ENCODE results near the gene ANO10. TPM values are rescaled to one million over a fixed set of nuclear protein-coding genes. Genes with fewer than 3 reads are reported as not detected.

Gene ANO10
- total RNA-seq, 1 donor = 7.1 TPM

DNA sequence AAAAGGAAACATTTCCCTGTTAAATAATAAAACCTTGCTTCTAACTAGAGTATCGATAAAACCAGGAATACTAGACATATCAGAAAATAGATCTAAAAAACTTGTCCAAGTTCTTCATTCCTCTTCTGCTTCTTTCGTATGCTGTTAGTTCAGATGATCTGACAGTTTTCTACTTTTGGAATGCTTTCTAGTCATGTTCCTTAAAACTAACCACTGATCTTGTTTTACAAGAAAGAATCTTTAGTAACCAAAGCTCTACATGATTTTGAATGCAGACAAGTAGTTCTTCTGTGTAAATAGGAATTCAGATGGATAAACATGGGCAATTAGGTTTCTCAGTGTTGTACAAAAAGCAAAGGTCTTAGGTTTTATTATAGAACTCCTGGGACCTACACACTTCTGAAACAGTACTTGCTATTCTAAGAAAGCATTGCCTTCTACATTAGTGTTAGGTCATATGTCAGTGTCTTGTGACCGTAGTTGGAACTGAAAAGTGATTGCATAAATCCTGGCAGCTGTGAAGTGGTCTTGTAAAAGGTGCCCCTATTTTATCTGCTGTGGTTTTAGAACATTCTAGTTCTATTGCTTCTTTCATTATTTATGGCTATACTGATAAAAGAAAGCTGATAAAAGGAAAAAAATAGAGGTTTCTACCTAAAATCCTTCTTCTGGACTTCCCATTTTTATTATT lies 294.8 kb downstream of the ANO10 start:
- Histone ChIP-seq H3K27me3 (ENCODE audit: insufficient read depth, low read length) (no peaks in the 10 kb centered on the region), H3K9me3 (ENCODE audit: low read depth, low read length) (no peaks in the 10 kb centered on the region), H3K4me3 (ENCODE audit: low read length) (no peak overlapping the region), H3K4me1 (ENCODE audit: insufficient read depth, low read length) (peaks cover 57% of the 10 kb centered on the region)

DNA sequence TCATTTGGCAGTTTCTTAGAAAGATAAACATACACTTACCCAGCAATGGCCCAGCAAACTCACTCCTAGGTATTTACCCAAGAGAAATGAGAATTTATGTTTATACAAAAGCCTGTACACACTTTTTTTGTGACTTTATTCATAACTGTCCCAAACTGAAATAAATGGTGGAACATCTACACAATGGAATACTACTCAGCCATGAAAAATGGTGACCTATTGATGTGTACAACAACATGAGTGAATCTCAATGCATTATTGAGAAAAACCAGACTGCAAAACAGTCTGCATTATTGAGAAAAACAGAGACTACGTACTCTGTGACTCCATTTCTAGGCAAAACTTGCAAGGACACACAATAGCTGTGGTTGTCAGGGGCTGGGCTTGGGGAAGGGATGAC lies 298.3 kb downstream of the ANO10 start:
- no peaks in the 10 kb centered on the region for H3K9me3 ChIP-seq (ENCODE audit: low read depth, low read length)
- H3K27me3 ChIP-seq (ENCODE audit: insufficient read depth, low read length) = no peaks in the 10 kb centered on the region
- peaks cover 54% of the 10 kb centered on the region for H3K4me1 ChIP-seq (ENCODE audit: insufficient read depth, low read length)
- no peak overlapping the region for H3K4me3 ChIP-seq (ENCODE audit: low read length)

DNA sequence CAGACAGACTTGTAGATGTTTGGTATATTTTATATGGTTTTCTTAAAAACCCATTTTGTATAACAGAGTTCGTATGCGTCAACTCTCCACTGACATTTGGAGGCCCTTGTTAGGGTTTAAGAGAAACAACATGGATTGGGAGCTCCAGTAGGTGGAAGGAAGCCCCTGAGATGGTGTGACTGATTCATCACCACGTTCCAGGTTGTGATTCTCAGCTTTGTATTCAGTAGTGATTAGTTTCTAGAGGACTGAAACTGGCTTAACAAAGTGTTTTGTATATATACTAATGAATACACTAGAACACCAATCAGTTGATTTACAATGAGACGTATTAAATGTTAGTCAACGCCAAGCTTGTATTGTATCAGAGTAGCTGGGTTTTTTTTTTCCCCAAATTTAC lies 301.5 kb downstream of the ANO10 start:
- H3K27me3 ChIP-seq (ENCODE audit: insufficient read depth, low read length) = no peaks in the 10 kb centered on the region
- H3K4me3 ChIP-seq (ENCODE audit: low read length) = no peak overlapping the region
- H3K4me1 ChIP-seq (ENCODE audit: insufficient read depth, low read length) = peaks cover 38% of the 10 kb centered on the region
- H3K9me3 ChIP-seq (ENCODE audit: low read depth, low read length) = no peaks in the 10 kb centered on the region

DNA sequence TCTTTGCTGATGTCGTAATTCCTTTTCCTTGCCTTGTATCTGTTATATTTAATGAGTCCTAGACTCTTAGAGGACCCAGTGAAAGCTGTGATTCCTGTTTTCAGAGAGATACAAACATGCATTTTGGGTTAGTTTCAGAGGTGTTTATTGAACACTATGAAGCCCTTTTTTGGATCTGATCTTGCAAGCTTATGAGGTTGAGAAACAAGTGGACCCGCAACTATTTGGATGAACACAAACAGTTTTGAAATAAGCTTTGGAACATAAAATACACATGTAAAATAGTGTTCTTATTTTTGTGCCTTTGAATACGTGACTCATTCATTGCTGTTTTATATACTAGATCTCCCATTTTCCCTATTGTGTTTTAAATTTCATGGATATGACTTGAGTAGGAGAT lies 302.0 kb downstream of the ANO10 start:
- H3K4me3 ChIP-seq (ENCODE audit: low read length) = no peak overlapping the region
- no peaks in the 10 kb centered on the region for H3K27me3 ChIP-seq (ENCODE audit: insufficient read depth, low read length)
- no peaks in the 10 kb centered on the region for H3K9me3 ChIP-seq (ENCODE audit: low read depth, low read length)
- peaks cover 36% of the 10 kb centered on the region for H3K4me1 ChIP-seq (ENCODE audit: insufficient read depth, low read length)

DNA sequence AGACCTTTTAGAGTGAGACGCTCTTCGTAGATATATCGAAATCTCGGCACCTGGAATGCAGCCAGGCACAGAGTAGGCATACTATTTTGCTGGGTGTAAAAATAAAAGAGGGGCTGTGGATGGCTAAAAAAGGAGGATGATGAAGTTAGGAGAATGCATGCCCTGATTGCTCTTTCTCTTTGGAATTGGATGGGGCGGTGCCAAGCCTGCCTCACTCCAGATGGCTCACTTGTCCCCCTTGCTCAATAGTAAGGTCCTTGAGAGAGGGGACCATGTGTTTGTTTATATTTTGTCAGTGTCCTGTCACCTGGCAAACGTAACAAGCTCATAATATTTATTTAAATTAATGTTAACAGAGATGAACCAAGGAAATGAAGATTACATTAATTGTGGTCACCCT lies 302.4 kb downstream of the ANO10 start:
- Histone ChIP-seq H3K4me1 (ENCODE audit: insufficient read depth, low read length) (peaks cover 35% of the 10 kb centered on the region), H3K27me3 (ENCODE audit: insufficient read depth, low read length) (no peaks in the 10 kb centered on the region)

DNA sequence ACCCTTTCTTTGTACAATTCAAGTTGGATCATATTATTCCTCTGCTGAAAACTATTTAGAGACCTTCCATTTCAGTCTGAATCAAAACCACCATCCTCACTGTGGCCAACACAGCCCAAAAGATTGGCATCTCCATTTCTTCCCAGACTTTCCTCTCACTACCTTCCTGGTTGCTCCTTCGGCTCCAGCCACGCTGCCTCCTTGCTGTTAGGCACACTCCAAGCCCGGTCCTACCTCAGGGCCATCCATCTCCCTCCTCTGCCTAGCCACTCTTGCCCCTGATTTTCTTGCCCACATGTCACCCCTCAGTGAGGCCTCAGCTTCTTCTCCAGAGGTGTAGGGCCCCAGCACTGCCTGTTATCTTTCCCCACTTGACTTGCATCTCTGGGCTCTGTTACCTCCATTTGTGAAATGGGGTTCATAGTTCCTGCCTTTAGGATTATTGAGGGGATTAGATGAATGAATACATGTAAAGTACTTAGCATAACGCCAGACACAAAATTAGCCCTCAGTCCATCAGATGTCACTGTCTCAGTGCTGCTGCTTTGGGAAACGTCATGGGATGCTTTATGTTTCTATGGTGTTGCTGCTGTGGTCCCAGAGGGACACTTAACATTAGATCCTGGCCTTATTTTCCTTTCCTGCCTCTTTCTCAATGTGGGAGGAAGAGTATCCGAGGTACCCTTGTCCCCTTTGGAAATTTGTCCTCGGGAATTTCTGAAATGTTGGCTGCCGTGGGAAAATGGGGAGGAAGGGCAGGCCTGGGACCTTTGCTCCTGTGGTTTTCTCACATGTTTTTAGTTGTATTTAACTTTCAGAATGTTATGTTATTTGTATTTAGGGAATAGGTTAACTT lies 304.1 kb downstream of the ANO10 start:
- Histone ChIP-seq H3K4me1 (ENCODE audit: insufficient read depth, low read length) (peaks cover 28% of the 10 kb centered on the region), H3K9me3 (ENCODE audit: low read depth, low read length) (no peaks in the 10 kb centered on the region), H3K4me3 (ENCODE audit: low read length) (no peak overlapping the region), H3K27me3 (ENCODE audit: insufficient read depth, low read length) (no peaks in the 10 kb centered on the region)

More for the DNA sequence above, 302.4 kb downstream of the ANO10 start:
- Histone ChIP-seq H3K4me3 (ENCODE audit: low read length) (no peak overlapping the region), H3K9me3 (ENCODE audit: low read depth, low read length) (no peaks in the 10 kb centered on the region)

DNA sequence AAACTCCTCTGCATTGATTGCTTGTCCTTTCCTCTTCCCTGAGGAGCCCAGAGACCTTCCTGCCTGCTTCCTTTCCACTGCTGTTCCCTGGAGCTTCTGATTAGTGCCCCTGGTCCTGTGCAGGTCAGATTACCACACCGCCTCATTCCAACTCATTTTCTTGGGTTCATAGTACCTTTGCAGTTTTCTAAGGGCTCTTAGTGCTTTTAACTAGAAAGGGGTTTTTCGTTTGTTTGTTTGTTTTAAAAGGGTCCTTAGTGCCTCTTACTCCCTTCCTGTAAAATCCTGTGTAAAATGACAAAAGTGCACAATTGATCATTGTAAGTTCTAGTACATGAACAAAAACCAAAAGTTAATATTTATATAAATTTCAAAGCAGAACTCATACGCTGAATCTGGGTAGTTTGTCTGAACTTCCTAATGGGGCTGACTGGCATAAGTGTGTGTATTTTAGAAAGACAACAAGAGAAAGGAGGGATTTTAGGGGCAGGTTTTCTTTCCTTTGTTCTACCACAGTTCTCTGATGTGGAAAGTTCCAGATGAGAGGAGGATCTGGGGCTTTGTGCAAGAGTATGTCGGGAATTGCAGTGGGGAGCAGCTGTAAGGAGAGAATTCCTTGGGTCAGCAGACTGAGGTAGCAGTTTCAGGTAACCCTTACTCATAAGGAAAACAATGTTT lies 304.9 kb downstream of the ANO10 start:
- no peak overlapping the region for H3K4me3 ChIP-seq (ENCODE audit: low read length)
- H3K9me3 ChIP-seq (ENCODE audit: low read depth, low read length) = no peaks in the 10 kb centered on the region
- peaks cover 28% of the 10 kb centered on the region for H3K4me1 ChIP-seq (ENCODE audit: insufficient read depth, low read length)
- no peaks in the 10 kb centered on the region for H3K27me3 ChIP-seq (ENCODE audit: insufficient read depth, low read length)

Other genes with a start within 250 kb of the ANO10 start
- gene ABHD5, start 68.9 kb upstream of the ANO10 start, total RNA-seq = 22.7 TPM

Data from mononuclear cell (primary cell).